Measurements from ENCODE around the gene DDX25. TPM values are rescaled to one million over a fixed set of nuclear protein-coding genes. Genes with fewer than 3 reads are reported as not detected.

Gene DDX25
- total and polyA plus RNA-seq, 2 experiments from 2014 or later = 0.80 to 0.87 TPM

DNA sequence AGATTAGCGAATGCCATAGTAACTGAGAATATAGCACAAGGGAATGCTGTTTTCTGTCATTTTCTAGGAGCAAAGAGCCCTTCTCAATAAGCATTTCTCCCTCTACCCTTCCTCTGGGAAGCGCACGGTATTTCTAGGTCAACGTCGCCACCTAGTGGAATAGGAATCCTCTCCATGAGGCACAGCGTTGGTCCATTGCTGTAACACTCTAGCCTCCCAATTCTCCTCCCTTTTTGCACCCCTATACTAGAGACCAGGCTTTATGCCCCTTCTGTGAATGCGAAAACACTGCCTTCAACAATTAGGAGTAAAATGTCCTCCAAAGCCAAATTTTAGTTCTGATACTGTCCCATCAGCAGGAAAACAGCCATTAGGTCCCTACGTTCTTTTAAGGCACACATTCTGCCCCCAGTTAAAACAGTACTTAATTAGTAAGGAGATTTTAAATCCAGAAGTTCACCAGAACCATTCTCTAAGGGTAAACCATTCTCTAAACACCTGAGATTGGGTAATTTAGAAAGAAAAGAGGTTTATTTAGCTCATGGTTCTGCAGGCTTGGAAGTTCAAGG, 29.7 kb upstream of the DDX25 start:
- peak; percentile 86 for DNase-seq (ENCODE audit: low spot score)
- TF ChIP-seq EZH2phosphoT487 (IDR thresholded peaks at IDR 0.05; ENCODE audit: low read depth, severe bottlenecking, unreplicated experiment) = no peak
- peak; percentile 77 for TF ChIP-seq CTCF (IDR thresholded peaks at IDR 0.05; ENCODE audit: poor library complexity)

DNA sequence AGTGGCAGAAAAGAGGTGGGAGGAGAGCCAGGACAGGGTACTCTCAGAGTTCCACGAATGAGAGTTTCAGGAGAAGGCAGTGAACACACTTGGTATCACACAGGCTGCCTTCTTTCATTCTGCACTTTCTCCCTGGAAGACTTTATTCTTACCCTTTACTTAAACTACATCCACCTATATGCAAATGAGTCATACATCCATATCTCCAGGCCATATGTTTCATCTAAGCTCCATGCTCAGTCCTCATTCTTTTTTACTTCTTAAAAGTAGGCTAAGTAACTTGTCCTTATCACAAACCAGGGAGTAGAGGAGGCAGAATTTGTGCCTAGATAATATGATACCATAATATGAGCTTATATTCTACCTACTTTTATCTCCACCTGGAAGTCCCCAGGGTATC, 23.0 kb upstream of the DDX25 start:
- H3K27me3 ChIP-seq = no peaks in the 10 kb centered on the region
- DNase-seq (ENCODE audit: low spot score) = no peak
- 80% methylated on average over 1 of the region's 1 CpG for WGBS (ENCODE audit: low lambda C conversion rate, missing lambda C conversion rate)

More for the DNA sequence above, 29.7 kb upstream of the DDX25 start:
- Histone ChIP-seq H3K4me2 (peak overlapping the region; percentile 71), H4K20me1 (ENCODE audit: insufficient read depth, poor library complexity, severe bottlenecking) (no peaks in the 10 kb centered on the region), H3K36me3 (replicated peaks; ENCODE audit: insufficient read depth, low read depth) (no peaks in the 10 kb centered on the region), H3K4me3 (no peak overlapping the region), H3K9me2 (replicated peaks; ENCODE audit: insufficient read depth) (no peaks in the 10 kb centered on the region), H3K79me2 (no peaks in the 10 kb centered on the region), H3K9me3 (ENCODE audit: low read depth) (no peaks in the 10 kb centered on the region), H2AFZ (no peak overlapping the region), H3K27me3 (no peaks in the 10 kb centered on the region), H3K27ac (no peak overlapping the region), H3K4me1 (ENCODE audit: insufficient read depth) (no peaks in the 10 kb centered on the region)
- WGBS (ENCODE audit: low lambda C conversion rate, missing lambda C conversion rate) = 12% methylated on average over 8 of the region's 8 CpGs

DNA sequence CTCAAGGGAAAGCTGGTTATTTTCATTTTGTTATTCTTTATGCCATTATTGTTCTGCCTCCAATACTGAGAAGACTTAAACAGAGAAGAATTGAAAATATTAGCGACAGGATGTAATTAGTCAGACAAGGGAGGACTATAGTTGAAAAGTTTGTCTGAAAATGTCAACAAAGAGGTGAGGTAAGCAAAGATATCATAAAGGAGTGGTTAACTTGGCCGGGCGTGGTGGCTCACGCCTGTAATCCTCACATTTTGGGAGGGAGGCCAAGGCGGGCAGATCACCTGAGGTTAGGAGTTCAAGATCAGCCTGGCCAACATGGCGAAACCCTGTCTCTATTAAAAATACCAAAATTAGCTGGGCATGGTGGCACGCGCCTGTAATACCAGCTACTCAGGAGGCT, 20.9 kb upstream of the DDX25 start:
- Histone ChIP-seq H3K9me3 (ENCODE audit: low read depth) (no peaks in the 10 kb centered on the region), H4K20me1 (ENCODE audit: insufficient read depth, poor library complexity, severe bottlenecking) (no peaks in the 10 kb centered on the region), H3K79me2 (no peaks in the 10 kb centered on the region), H3K27me3 (no peaks in the 10 kb centered on the region), H3K4me3 (no peak overlapping the region), H3K9me2 (replicated peaks; ENCODE audit: insufficient read depth) (no peaks in the 10 kb centered on the region), H3K4me1 (ENCODE audit: insufficient read depth) (no peaks in the 10 kb centered on the region), H3K4me2 (no peak overlapping the region), H2AFZ (no peak overlapping the region), H3K27ac (no peak overlapping the region), H3K36me3 (replicated peaks; ENCODE audit: insufficient read depth, low read depth) (no peaks in the 10 kb centered on the region)
- TF ChIP-seq CTCF (IDR thresholded peaks at IDR 0.05; ENCODE audit: poor library complexity) (no peak), EZH2phosphoT487 (IDR thresholded peaks at IDR 0.05; ENCODE audit: low read depth, severe bottlenecking, unreplicated experiment) (no peak)
- 81% methylated on average over 8 of the region's 8 CpGs for WGBS (ENCODE audit: low lambda C conversion rate, missing lambda C conversion rate)
- no peak for DNase-seq (ENCODE audit: low spot score)

More for the DNA sequence above, 23.0 kb upstream of the DDX25 start:
- Histone ChIP-seq H3K4me3 (no peak overlapping the region), H3K4me1 (ENCODE audit: insufficient read depth) (no peaks in the 10 kb centered on the region), H3K79me2 (no peaks in the 10 kb centered on the region), H2AFZ (no peak overlapping the region), H3K9me2 (replicated peaks; ENCODE audit: insufficient read depth) (no peaks in the 10 kb centered on the region), H3K27ac (no peak overlapping the region), H3K9me3 (ENCODE audit: low read depth) (no peaks in the 10 kb centered on the region), H3K36me3 (replicated peaks; ENCODE audit: insufficient read depth, low read depth) (no peaks in the 10 kb centered on the region), H3K4me2 (no peak overlapping the region), H4K20me1 (ENCODE audit: insufficient read depth, poor library complexity, severe bottlenecking) (no peaks in the 10 kb centered on the region)
- TF ChIP-seq EZH2 (IDR thresholded peaks at IDR 0.05; ENCODE audit: borderline replicate concordance) (no peak), CTCF (IDR thresholded peaks at IDR 0.05; ENCODE audit: poor library complexity) (no peak), EZH2phosphoT487 (IDR thresholded peaks at IDR 0.05; ENCODE audit: low read depth, severe bottlenecking, unreplicated experiment) (no peak)

- peaks cover 26% of the 10 kb centered on the region for H3K79me2 ChIP-seq
- no peaks in the 10 kb centered on the region for H3K9me3 ChIP-seq (ENCODE audit: low read depth)
- TF ChIP-seq CTCF (IDR thresholded peaks at IDR 0.05; ENCODE audit: poor library complexity) = no peak
- no peak for TF ChIP-seq EZH2 (IDR thresholded peaks at IDR 0.05; ENCODE audit: borderline replicate concordance)
- no peak for TF ChIP-seq EZH2phosphoT487 (IDR thresholded peaks at IDR 0.05; ENCODE audit: low read depth, severe bottlenecking, unreplicated experiment)
- peak overlapping the region; percentile 71 for H3K4me2 ChIP-seq
- H2AFZ ChIP-seq = peak overlapping the region; percentile 95
- no peak for DNase-seq (ENCODE audit: low spot score)
- H3K4me3 ChIP-seq = no peak overlapping the region
- no peaks in the 10 kb centered on the region for H4K20me1 ChIP-seq (ENCODE audit: insufficient read depth, poor library complexity, severe bottlenecking)
- 92% methylated on average over 24 of the region's 24 CpGs for WGBS (ENCODE audit: low lambda C conversion rate, missing lambda C conversion rate)
- peak overlapping the region; percentile 89 for H3K27ac ChIP-seq
- H3K9me2 ChIP-seq (replicated peaks; ENCODE audit: insufficient read depth) = no peaks in the 10 kb centered on the region
- no peaks in the 10 kb centered on the region for H3K4me1 ChIP-seq (ENCODE audit: insufficient read depth)
- no peaks in the 10 kb centered on the region for H3K27me3 ChIP-seq
- no peaks in the 10 kb centered on the region for H3K36me3 ChIP-seq (replicated peaks; ENCODE audit: insufficient read depth, low read depth)
These were observed 17.3 kb upstream of the DDX25 start for GRCh38 chr11:125886997-125887372.

Measured in hepatocyte (in vitro differentiated cells).